Lower leg skin (tissue), 3 donors: Measurements from ENCODE around the gene DCUN1D3.

Experiments used
- CTCF ChIP-seq, 3 donors: fragments of 450-650 bp; IDR thresholded peaks; one replicate each; pipeline ENCODE4 v1.5.1; 2016; ENCODE audit warnings: antibody characterized with exemption in 3 of 3, mild to moderate bottlenecking in 3 of 3, moderate library complexity in 2 of 3
- POLR2A ChIP-seq, 2 donors: fragments of 450-650 bp; IDR thresholded peaks; one replicate each; pipeline ENCODE4 v1.6.1; 2016 to 2017; ENCODE audit warnings: antibody characterized with exemption in 2 of 2, mild to moderate bottlenecking in 1 of 2, moderate library complexity in 1 of 2

GRCh38 chr16:20946015-20946629 is 46.0 kb upstream of the DCUN1D3 start:
- TF ChIP-seq CTCF (IDR thresholded peaks at IDR 0.05) (no peak), POLR2A (IDR thresholded peaks at IDR 0.05) (no peak)
